ENCODE results near the gene TACSTD2.
"Not testable (repeated sequence)": the region's sequence is repeated elsewhere in the genome, so short reads cannot be mapped to it uniquely, and the experiment has no call there.

The TACSTD2 gene

DNA sequence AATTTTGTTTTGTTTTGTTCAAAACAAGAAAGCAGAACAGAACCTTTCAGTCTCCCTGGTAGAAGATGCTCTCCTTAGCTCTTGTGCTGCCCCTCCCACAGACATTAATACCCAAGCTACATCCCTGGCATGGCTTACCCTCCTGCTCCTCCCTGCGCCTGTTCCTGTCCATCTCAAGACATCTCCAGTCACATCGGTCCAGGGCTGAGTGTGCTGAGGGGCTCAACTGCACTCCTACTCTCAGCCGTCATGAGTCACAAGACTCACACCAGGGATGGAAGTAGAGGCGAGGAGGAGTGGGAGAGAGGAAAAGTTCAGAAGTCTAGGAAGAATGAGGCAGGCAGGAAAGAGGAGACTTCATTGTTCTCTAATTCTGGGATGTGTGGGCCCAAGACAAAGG, 9.2 kb upstream of the TACSTD2 start:
- no peak for DNase-seq

- DNase-seq = no peak
Measured at GRCh38 chr1:58585581-58586151, 8.6 kb upstream of the TACSTD2 start.

DNA sequence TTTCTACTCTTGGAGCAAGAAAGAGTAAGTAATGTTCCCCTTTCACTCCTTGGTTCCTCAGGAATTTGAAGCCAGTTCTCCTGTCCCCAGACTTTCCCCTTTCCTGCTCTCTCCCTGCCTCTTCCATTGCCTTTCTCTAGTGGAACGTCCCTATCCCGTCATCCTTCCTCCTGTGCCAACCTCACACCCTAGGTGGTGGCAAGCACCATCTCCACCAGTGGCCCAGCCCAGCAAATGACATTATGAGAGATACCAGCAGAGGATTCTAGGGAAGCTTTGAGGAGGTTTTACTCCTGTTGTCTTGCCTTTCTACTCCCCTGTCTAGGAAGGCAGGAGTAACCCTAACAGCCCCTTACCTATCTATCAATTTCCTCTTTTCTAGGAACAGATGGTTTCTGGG, 8.1 kb upstream of the TACSTD2 start:
- DNase-seq = no peak

DNA sequence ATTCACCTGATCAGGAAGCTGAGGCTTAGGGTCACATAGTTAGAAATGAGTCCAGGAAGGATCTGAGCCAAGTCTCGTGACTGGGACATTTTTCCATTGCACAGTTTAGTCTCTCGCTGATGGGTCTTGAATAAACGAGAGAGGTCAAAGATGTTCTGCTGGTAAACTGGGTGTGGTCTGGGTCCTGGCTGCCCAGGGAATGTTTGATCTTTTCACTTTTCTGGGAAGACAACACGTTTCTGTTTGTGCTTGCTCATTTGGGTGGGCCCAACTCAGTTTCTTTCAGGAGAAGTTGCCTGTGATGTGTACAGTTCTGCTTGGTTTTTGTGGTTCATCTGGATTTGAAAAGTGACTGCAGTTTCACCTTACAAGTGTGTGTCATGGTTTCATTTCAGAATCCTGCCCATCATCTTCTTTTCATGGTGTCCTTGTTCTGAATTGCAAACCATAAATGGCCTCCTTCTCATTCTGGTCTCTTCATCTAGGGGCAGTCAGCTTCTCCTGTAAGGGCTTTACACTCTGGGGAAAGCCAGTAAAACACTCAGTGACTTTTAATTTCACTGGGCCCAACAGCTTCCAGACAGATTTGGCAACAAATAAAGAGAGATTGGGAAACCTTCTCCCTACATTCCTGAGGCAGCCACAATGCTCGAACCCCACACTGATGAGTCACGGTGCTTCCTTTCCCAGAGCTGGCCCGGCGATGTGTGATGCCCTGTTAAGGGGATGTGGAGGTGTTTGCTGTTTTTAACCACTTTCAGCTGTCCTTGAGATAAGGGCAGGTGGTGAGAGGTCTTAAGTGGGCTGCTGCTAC, 7.2 kb upstream of the TACSTD2 start:
- DNase-seq = peak; percentile 39

DNA sequence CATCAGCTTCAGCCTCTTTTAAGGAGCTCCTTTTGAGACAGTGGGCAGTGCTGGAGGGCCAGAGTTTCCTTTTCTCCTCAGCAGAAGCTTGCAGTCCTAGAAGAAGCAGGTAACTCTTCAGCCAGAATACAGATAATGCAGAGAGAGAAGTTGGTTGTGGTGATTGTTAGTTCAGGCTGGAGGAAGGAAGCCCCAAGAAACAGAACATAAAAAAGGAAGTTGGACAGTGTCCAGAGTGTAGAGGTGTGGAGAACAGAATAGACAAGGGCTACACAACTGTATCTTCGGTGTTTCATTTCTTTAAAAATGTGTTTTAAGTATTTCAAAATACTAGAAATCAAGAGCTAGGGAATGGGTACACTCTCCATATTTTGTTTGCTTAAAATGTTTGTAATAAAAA, 6.4 kb upstream of the TACSTD2 start:
- peak; percentile 48 for DNase-seq

DNA sequence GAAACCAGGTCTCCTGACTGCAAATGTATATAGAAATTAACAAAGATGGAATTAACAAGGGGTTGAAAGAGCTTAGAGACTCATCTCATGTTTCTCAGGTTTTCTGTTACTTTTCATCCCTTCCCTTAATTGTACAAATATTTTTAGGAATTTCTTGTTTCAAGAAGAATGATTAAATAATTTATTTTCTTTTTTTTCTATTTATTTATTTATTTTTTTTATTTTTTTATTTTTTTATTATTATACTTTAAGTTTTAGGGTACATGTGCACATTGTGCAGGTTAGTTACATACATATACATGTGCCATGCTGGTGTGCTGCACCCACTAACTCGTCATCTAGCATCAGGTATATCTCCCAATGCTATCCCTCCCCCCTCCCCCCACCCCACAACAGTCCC, 5.1 kb upstream of the TACSTD2 start:
- not testable (repeated sequence) for DNase-seq

- DNase-seq = no peak
Measured at GRCh38 chr1:58581641-58582040, 4.6 kb upstream of the TACSTD2 start.

- no peak for DNase-seq
Measured at GRCh38 chr1:58580186-58580585, 3.1 kb upstream of the TACSTD2 start.

DNA sequence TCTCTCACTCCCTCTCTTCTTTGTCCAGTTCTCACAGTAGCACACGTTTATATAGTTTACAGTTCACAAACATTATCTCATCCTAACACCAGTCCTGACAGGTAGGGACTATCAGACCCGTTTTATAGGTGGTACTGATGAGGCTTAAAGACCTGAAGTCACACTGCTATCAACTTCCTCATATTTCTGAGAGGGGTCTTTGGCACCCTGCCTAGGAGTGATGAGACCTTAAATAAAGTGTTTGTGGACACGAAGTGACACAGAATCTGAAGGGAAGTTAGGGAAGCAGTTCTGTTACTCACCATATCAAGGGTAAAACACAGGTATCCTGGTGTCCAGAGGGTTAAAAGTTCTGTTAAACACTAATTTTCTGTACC, 590 bp upstream of the TACSTD2 start:
- no peak for DNase-seq

- DNase-seq = no peak
Measured at GRCh38 chr1:58576325-58576726, 726 bp downstream of the TACSTD2 start.

DNA sequence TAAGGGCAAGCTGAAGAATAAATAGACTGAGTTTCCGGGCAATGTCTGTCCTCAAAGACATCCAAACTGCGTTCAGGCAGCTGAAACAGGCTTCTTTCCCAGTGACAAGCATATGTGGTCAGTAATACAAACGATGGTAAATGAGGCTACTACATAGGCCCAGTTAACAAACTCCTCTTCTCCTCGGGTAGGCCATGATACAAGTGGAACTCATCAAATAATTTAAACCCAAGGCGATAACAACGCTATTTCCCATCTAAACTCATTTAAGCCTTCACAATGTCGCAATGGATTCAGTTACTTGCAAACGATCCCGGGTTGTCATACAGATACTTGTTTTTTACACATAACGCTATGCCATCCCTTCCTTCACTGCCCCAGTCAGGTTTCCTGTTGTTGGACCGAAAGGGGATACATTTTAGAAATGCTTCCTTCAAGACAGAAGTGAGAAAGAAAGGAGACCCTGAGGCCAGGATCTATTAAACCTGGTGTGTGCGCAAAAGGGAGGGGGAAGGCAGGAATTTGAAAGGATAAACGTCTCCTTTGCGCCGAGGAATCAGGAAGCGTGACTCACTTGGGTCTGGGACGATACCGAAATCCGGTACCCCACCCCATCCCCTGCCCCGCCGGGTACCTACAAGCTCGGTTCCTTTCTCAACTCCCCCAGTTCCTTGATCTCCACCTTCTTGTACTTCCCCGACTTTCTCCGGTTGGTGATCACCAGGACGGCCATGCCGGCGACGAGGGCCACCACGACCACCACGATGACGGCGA, 1.3 kb downstream of the TACSTD2 start:
- no peak for DNase-seq

GRCh38 chr1:58574816-58575215, 2.2 kb downstream of the TACSTD2 start:
- DNase-seq = no peak

DNA sequence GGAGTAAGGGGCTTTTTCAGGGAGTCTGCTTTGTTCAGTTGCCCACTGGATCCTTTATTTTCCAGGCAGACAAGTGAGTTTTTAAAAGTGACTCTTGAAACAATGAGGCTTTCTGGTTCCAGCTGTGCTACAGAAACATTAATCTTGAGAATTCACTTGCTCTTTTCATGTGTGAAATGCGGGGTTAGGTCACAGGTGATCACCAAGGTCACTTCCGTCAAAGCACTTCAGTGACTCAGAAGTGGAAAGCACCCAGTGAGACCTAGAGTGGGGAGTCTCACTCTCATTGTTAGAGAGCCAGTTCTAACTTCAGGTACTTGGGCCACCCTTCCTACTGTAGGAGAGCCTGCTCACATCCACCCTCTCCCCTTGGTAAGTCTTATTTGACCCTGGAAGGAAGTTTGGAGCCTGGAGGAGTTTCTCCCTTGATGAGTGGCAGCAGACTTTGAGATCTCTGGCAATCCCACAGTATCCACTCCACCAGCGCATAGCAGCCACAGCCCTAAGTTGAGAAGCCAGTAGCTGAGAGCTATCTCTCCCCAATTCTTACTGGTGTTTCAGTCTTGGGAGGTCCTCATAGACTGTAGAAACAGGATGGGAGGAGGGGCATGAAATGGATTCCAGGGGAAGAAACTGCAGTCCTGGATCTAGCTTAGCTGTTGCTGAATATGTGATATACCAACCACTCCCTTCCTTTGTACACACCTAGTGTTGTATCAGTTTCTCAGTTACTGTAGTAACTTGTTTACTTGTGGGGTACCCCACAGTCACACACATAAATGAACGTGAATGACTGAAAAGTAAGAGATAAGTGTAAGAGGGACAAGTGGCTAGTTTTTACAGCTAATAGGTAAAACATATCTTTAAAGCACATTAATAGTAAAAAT, 3.1 kb downstream of the TACSTD2 start:
- no peak for DNase-seq

DNA sequence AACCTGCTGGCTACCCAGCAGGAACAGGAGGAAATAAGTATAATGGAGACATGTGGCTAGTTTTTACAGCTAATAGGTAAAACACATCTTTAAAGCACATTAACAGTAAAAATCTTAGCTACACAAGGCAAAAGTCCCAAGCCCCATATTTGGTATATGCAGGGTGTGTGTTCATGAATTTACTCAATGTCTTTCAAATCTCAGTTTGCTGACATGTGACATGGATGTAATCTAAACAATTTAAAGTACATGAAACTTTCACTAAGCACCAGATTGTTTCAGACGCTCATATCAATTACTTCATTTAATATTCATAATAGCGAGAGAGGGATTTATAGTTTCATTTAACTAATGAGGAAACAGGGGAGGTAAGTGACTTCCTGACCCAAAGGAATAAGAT, 3.9 kb downstream of the TACSTD2 start:
- DNase-seq = no peak

DNA sequence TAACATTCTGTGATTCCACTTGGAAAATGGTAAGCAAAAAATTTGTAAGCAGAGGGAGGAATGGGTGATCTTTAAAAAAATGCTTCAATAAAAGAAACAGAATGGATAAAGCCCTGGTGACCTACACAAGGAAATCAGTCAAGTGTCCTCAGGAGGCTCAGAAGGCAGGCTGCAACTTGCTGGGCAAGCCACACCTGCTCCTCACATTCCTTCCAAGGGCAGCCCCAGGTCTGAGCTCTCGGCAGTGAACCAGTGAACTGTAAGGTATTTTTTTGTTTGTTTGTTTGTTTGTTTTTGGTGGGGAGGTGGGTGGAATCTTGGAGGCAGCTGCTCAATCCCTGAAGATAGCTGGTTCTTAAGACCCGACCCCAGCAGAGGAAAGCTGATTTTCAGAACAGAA, 4.4 kb downstream of the TACSTD2 start:
- no peak for DNase-seq

DNA sequence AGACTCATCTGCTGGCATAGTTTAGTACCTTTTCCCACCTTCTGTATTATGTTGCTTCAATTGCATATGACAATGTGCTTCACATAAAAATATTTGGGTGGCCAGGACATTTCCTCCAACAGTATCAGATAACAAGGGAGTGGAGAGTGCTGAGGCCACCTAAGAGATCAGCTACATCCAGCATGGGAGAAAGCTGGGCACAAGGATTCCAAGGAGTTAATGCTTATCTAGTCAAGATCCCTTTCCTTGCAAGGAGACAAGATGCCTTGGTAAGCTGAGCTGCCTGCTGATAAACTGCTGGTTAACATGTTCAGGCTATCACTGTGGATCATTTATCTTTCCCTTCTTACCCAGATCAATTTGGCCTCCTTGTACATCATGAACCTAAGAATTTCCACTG, 5.4 kb downstream of the TACSTD2 start:
- no peak for DNase-seq

DNA sequence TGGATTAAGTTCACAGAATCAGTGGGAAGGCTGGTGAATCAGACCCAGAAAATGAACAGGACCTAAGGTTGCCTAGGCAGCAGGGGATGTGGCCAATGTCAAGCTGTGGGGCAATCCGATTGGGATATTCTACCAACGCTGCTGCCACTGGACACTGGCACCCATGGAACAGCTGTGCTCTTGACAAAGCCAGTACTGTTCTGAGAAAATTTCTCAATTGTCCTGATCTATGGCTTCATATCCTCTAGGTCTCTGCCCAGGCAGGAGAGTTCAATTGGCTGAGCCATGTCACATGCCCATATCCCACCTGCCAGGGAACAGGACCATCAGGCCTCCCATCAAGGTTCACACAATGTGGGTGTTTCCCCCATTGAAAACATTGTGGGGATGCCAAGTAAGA, 6.2 kb downstream of the TACSTD2 start:
- no peak for DNase-seq

- DNase-seq = no peak
Measured at GRCh38 chr1:58570094-58570493, 7.0 kb downstream of the TACSTD2 start.

DNA sequence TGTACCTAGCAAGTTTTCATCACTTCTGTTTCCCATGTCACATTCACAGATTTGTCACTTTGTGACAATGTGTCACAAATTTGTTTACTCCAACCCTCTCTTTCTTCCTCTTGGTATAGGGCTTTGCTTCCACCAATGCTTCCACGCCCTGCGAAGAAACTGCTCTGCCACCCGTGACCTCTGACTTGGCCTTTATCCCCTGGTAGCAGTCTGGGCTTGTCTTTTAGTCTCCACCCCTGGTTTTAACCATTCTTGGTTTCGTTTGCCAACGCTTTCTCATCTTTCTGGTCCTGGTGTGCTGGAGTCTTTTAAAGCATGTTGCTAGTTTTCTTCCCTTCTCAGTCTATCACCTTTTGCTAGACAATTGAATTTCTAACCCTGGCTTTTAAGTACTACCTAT, 8.1 kb downstream of the TACSTD2 start:
- no peak for DNase-seq

DNA sequence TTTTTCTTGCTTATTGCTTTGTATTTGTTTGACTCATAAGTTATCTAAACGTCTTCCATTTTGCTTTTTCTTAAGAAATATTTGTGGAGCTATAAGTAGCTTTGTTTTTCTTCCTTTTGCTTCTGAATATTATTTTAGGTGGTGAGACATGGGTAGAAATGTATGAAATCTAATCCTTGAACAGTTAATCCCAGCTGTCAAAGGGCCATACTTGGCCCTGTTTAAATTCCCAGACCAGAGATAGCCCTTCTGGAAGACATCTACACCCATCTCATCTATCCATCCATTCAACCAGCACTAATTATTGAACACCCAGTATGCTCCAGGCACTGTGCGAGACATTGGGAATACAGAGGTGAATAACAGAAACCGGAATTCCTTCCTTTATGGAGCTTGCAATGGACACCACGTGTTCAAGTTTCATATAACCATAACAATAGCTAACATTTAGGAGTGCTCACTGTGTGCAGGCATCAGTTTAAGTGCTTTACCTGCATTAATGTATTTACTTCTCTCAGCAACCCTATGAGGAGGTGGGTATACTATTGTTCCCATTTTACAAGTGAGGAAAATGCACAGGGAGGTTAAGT, 8.7 kb downstream of the TACSTD2 start:
- DNase-seq = no peak

GRCh38 chr1:58566339-58566738, 10.7 kb downstream of the TACSTD2 start:
- no peak for DNase-seq

DNA sequence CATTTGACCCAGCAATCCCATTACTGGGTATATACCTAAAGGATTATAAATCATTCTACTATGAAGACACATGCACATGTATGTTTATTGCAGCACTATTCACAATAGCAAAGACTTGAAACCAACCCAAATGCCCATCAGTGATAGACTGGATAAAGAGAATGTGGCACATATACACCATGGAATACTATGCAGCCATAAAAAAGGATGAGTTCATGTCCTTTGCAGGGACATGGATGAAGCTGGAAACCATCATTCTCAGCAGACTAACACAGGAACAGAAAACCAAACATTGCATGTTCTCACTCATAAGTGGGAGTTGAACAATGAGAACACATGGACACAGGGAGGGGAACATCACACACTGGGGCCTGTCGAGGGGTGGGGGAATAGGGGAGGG, 13.3 kb downstream of the TACSTD2 start:
- not testable (repeated sequence) for DNase-seq

DNA sequence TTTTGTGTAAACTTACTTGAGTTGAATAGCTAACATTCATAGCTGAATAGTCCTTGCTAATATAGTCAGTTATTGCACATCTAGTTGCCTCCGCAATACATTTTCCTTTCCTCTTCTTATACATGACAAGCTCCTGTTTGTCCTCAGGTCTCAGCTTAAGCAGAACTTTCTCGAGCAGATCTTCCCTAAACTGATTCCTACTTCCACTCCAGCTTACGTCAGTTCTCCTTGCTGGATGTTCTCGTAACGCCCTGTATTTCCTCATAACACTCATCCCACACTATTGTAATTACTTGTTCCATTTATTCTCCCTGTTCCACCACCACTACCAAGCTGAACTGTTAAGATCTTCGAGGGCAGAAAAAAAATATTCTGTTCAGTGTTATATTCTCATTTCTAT, 15.4 kb downstream of the TACSTD2 start:
- DNase-seq = peak; percentile 82
